HG03175 (cell line): ENCODE results near the gene DOK5.
"Not testable (repeated sequence)": the region's sequence is repeated elsewhere in the genome, so short reads cannot be mapped to it uniquely, and the experiment has no call there.

Source experiments
- ATAC-seq: cut with Tn5 transposase; IDR thresholded peaks from one replicate; pipeline ENCODE4 v1.9.1; 2021; ENCODE audit warnings: mild to moderate bottlenecking, moderate library complexity; ENCODE audit not compliant: unreplicated experiment

Gene DOK5

GRCh38 chr20:54475334-54476168 lies at the start of gene DOK5:
DOK5 (plus strand) TSS chr20:54475593; CDS start chr20:54475947, 354 bp downstream.
- no peak for ATAC-seq

- no peak for ATAC-seq
Observed at GRCh38 chr20:54429364-54429763, 46.0 kb upstream of the DOK5 start.

- ATAC-seq: no peak
Observed at GRCh38 chr20:54431156-54431944, 44.0 kb upstream of the DOK5 start.

GRCh38 chr20:54432966-54433365 lies 42.4 kb upstream of the DOK5 start:
- no peak for ATAC-seq

- no peak for ATAC-seq
Observed at GRCh38 chr20:54433636-54434035, 41.8 kb upstream of the DOK5 start.

- ATAC-seq: no peak
Observed at GRCh38 chr20:54434196-54434595, 41.2 kb upstream of the DOK5 start.

GRCh38 chr20:54435015-54435414 lies 40.4 kb upstream of the DOK5 start:
- ATAC-seq: no peak

- not testable (repeated sequence) for ATAC-seq
Observed at GRCh38 chr20:54436410-54436809, 39.0 kb upstream of the DOK5 start.

GRCh38 chr20:54438166-54438565 lies 37.2 kb upstream of the DOK5 start:
- no peak for ATAC-seq

- no peak for ATAC-seq
Observed at GRCh38 chr20:54450207-54450606, 25.2 kb upstream of the DOK5 start.

- ATAC-seq: no peak
Observed at GRCh38 chr20:54451171-54451570, 24.2 kb upstream of the DOK5 start.

GRCh38 chr20:54452277-54452676 lies 23.1 kb upstream of the DOK5 start:
- no peak for ATAC-seq

- no peak for ATAC-seq
Observed at GRCh38 chr20:54454982-54455381, 20.4 kb upstream of the DOK5 start.

- ATAC-seq: no peak
Observed at GRCh38 chr20:54456423-54456822, 19.0 kb upstream of the DOK5 start.

- ATAC-seq: no peak
Observed at GRCh38 chr20:54456961-54457360, 18.4 kb upstream of the DOK5 start.

GRCh38 chr20:54458219-54458618 lies 17.2 kb upstream of the DOK5 start:
- ATAC-seq: no peak

GRCh38 chr20:54459279-54459678 lies 16.1 kb upstream of the DOK5 start:
- no peak for ATAC-seq

GRCh38 chr20:54464003-54464402 lies 11.4 kb upstream of the DOK5 start:
- no peak for ATAC-seq

- no peak for ATAC-seq
Observed at GRCh38 chr20:54466127-54466526, 9.3 kb upstream of the DOK5 start.

- no peak for ATAC-seq
Observed at GRCh38 chr20:54467622-54468021, 7.8 kb upstream of the DOK5 start.

- ATAC-seq: no peak
Observed at GRCh38 chr20:54468082-54468481, 7.3 kb upstream of the DOK5 start.

- no peak for ATAC-seq
Observed at GRCh38 chr20:54469293-54469692, 6.1 kb upstream of the DOK5 start.
